ENCODE data around the gene NACC1.

GRCh38 chr19:13094771-13095392 is 23.2 kb upstream of the NACC1 start:
- no peak for TF ChIP-seq CTCF (IDR thresholded peaks at IDR 0.05)
- TF ChIP-seq ZFP36 (IDR thresholded peaks at IDR 0.05; ENCODE audit: borderline replicate concordance, partially characterized antibody): no peak
- no peak for TF ChIP-seq KDM1A (IDR thresholded peaks at IDR 0.05; ENCODE audit: low read depth)
- no peak for TF ChIP-seq MAX (IDR thresholded peaks at IDR 0.05)
- no peak for TF ChIP-seq EP300 (IDR thresholded peaks at IDR 0.05)
